Thyroid gland (tissue), 4 donors: ENCODE data around the gene POU6F2.

ENCODE experiments used
- CTCF ChIP-seq, 6 experiments: fragments of 200-600 bp in 3 of 6; fragments of 450-650 bp in 3 of 6; sonication (generic) in 3 of 6; IDR thresholded peaks; one replicate each; pipeline ENCODE4 v1.5.1; 2016 to 2019; ENCODE audit warnings: antibody characterized with exemption in 6 of 6, mild to moderate bottlenecking in 2 of 6, inconsistent platforms in 1 of 6, moderate library complexity in 1 of 6
- POLR2A ChIP-seq, 2 donors: fragments of 450-650 bp; IDR thresholded peaks; one replicate each; pipeline ENCODE4 v1.6.1; 2017; ENCODE audit warnings: antibody characterized with exemption in 2 of 2, mild to moderate bottlenecking in 2 of 2, moderate library complexity in 1 of 2

GRCh38 chr7:38955892-38956291 lies 21.8 kb upstream of the POU6F2 start:
- TF ChIP-seq CTCF (IDR thresholded peaks at IDR 0.05) (no peak), POLR2A (IDR thresholded peaks at IDR 0.05) (no peak)
